ENCODE measurements around the gene CAMSAP3.
"Not testable (repeated sequence)": the region's sequence is repeated elsewhere in the genome, so short reads cannot be mapped to it uniquely, and the experiment has no call there.

CAMSAP3 gene

GRCh38 chr19:7595466-7596133, at the start of gene CAMSAP3:
Gene CAMSAP3, plus strand, starts transcription at chr19:7595863. Its CDS starts 140 bp downstream, at chr19:7596003.
- DNase-seq (ENCODE audit: low spot score) = peak; percentile 18

GRCh38 chr19:7545904-7546303, 49.8 kb upstream of the CAMSAP3 start:
- no peak for DNase-seq (ENCODE audit: low spot score)

- no peak for DNase-seq (ENCODE audit: low spot score)
Observed at GRCh38 chr19:7547159-7547558, 48.5 kb upstream of the CAMSAP3 start.

- no peak for DNase-seq (ENCODE audit: low spot score)
Observed at GRCh38 chr19:7549429-7550148, 46.1 kb upstream of the CAMSAP3 start.

- DNase-seq (ENCODE audit: low spot score) = no peak
Observed at GRCh38 chr19:7550169-7550770, 45.4 kb upstream of the CAMSAP3 start.

GRCh38 chr19:7550987-7551761, 44.5 kb upstream of the CAMSAP3 start:
- DNase-seq (ENCODE audit: low spot score) = peak; percentile 49

GRCh38 chr19:7552781-7553180, 42.9 kb upstream of the CAMSAP3 start:
- DNase-seq (ENCODE audit: low spot score) = no peak

GRCh38 chr19:7554565-7554964, 41.1 kb upstream of the CAMSAP3 start:
- DNase-seq (ENCODE audit: low spot score) = no peak

GRCh38 chr19:7554990-7555864, 40.4 kb upstream of the CAMSAP3 start:
- no peak for DNase-seq (ENCODE audit: low spot score)

- DNase-seq (ENCODE audit: low spot score) = no peak
Observed at GRCh38 chr19:7556696-7557315, 38.9 kb upstream of the CAMSAP3 start.

- DNase-seq (ENCODE audit: low spot score) = no peak
Observed at GRCh38 chr19:7558667-7559066, 37.0 kb upstream of the CAMSAP3 start.

- no peak for DNase-seq (ENCODE audit: low spot score)
Observed at GRCh38 chr19:7559102-7559501, 36.6 kb upstream of the CAMSAP3 start.

GRCh38 chr19:7560255-7560654, 35.4 kb upstream of the CAMSAP3 start:
- DNase-seq (ENCODE audit: low spot score) = no peak

GRCh38 chr19:7561325-7561724, 34.3 kb upstream of the CAMSAP3 start:
- no peak for DNase-seq (ENCODE audit: low spot score)

- DNase-seq (ENCODE audit: low spot score) = no peak
Observed at GRCh38 chr19:7562646-7563393, 32.8 kb upstream of the CAMSAP3 start.

GRCh38 chr19:7564866-7565265, 30.8 kb upstream of the CAMSAP3 start:
- no peak for DNase-seq (ENCODE audit: low spot score)

GRCh38 chr19:7565332-7565731, 30.3 kb upstream of the CAMSAP3 start:
- no peak for DNase-seq (ENCODE audit: low spot score)

GRCh38 chr19:7570761-7571160, 24.9 kb upstream of the CAMSAP3 start:
- DNase-seq (ENCODE audit: low spot score) = no peak

GRCh38 chr19:7575434-7576040, 20.1 kb upstream of the CAMSAP3 start:
- no peak for DNase-seq (ENCODE audit: low spot score)

GRCh38 chr19:7577422-7577821, 18.2 kb upstream of the CAMSAP3 start:
- not testable (repeated sequence) for DNase-seq (ENCODE audit: low spot score)

All from CD4-positive, alpha-beta T cell treated with Interleukin-6 at 100 ng/mL for 8 hours (primary cell).